Ecto neural progenitor cell (in vitro differentiated cells): ENCODE data around the gene SAMD11.
A peak's percentile ranks its signal among the peaks of the same experiment; 100 is the strongest.
"Not testable (repeated sequence)": the region's sequence is repeated elsewhere in the genome, so short reads cannot be mapped to it uniquely, and the experiment has no call there.

ENCODE experiments used
- DNase-seq: peaks from one replicate; pipeline ENCODE4 v3.0.0-alpha.2; 2018; ENCODE audit warnings: low spot score

SAMD11 gene

GRCh38 chr1:978069-978834 is 54.5 kb downstream of the SAMD11 start:
- no peak for DNase-seq

GRCh38 chr1:978835-979743 is 55.4 kb downstream of the SAMD11 start:
- DNase-seq: no peak

- DNase-seq: no peak
These were observed 56.0 kb downstream of the SAMD11 start for GRCh38 chr1:979744-980072.

DNA sequence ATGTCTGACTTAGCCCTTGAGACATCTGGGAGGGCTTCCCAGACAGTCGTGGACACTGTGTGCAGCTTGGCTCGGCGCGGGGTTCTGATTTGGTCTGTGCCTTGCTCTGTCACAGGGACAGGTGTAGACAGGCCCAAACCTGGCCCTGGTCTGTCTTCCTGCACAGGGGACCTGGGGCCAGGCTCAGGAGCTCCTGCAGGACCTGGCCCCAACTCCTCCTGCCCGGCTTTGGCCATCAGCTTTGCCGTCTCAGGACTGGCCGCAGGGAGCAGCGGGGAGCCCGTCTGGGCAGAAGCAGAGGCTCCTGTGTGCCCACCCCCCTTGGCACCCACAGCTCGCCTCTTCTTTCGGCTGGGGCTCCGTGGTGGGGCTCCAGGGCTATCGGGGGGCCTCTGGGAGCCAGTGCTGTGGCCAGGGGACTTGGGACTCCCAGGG is 56.4 kb downstream of the SAMD11 start:
- DNase-seq: no peak

- DNase-seq: no peak
These were observed 57.1 kb downstream of the SAMD11 start for GRCh38 chr1:980602-981395.

- no peak for DNase-seq
These were observed 57.8 kb downstream of the SAMD11 start for GRCh38 chr1:981491-981954.

DNA sequence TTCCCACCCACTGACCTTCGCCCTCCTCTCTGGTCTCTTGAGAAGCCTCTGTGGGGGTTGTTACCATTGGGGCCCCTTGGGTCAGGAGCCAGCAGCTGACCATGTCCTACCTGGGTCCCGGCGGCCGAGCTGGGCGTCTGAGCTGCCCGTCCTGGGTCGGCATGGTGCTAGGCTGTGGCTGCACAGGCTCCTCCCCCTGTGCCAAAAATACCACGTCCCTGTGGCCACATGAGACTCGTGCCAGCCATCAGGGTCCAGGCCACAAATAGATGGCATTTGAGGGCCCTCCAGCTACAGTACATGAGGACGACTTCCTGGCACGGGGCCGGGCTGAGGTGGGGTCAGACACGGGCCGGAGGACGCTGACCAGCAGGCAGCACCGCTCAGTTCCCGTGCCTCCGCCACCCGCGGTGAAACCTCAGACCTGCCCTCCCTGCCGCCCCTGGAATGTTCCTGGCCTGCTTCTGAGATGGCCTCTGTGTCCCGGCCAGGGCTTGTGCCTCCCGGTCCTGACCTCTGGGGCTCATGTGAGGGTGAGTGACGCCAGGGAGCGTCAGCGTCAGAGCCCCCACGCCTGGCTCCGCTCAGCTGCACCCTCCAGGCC is 58.3 kb downstream of the SAMD11 start, which contains the start of gene PERM1:
PERM1 (minus strand) TSS at position 139 of the 604 bp plus-strand sequence. CDS start 1,064 bp downstream, outside the sequence.
- no peak for DNase-seq

GRCh38 chr1:982765-983436 is 59.2 kb downstream of the SAMD11 start:
- DNase-seq: no peak

- peak; percentile 83 for DNase-seq
These were observed 60.2 kb downstream of the SAMD11 start for GRCh38 chr1:983798-984475.

- DNase-seq: no peak
These were observed 60.7 kb downstream of the SAMD11 start for GRCh38 chr1:984476-984814.

GRCh38 chr1:985126-985525 is 61.4 kb downstream of the SAMD11 start:
- DNase-seq: no peak

DNA sequence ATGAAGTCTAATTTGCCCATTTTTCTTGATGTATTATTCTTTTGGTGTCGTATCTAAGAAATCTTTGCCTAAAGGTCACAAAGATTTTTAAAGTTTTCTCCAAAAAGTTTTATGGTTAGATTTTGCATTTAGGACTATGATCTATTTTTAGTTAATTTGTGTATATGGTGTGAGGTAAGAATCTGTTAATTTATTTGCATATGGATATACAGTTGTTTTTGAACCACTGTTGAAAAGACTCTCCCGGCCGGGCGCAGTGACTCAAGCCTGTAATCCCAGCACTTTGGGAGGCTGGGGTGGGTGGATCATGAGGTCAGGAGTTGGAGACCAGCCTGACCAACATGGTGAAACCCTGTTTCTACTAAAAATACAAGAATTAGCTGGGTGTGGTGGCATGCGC is 64.3 kb downstream of the SAMD11 start:
- DNase-seq: not testable (repeated sequence)

GRCh38 chr1:991275-991674 is 67.6 kb downstream of the SAMD11 start:
- not testable (repeated sequence) for DNase-seq

DNA sequence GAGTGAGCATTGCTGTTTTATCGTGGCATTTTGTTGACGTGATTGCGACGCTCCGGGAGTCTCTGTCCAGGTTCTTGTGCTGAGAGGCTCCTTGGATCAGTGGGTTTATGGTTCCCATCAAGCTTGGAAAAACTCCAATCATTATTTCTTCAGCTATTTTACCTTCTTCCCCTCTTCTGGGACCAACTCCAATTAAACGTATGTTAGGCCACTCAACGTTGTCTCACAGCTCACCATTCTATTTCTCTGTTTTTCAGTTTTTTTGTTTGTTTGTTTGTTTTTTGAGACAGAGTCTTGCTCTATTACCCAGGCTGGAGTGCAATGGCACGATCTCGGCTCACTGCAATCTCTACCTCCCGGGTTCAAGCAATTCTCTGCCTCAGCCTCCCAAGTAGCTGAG is 68.2 kb downstream of the SAMD11 start:
- no peak for DNase-seq

DNA sequence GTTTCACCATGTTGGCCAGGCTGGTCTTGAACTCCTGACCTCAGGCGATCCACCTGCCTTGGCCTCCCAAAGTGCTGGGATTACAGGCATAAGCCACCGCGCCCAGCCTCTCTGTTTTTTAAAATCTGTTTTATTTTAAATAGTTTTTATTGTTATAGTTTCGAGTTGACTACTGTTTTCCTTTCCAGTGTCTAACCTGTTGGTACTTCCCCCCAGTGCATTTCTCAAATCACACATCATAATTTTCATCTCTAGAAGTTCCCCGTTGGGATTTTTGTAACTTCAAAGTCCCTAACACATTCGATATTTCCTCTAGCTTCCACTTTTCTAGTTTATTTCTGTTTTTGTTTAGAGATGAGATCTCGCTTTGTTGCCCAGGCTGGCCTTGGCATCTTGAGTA is 68.6 kb downstream of the SAMD11 start:
- DNase-seq: no peak

- DNase-seq: no peak
These were observed 69.8 kb downstream of the SAMD11 start for GRCh38 chr1:993379-993995.
